ENCODE data around the gene PRRT1. TPM values are rescaled to one million over a fixed set of nuclear protein-coding genes. Genes with fewer than 3 reads are reported as not detected.
"Not testable (repeated sequence)": the region's sequence is repeated elsewhere in the genome, so short reads cannot be mapped to it uniquely, and the experiment has no call there.

PRRT1 gene
- polyA plus RNA-seq, 1 donor: 1.3 TPM

- no peak for DNase-seq (ENCODE audit: low read depth)
These were observed 24.9 kb downstream of the PRRT1 start for GRCh38 chr6:32126880-32127279.

- no peak for DNase-seq (ENCODE audit: low read depth)
These were observed 28.1 kb downstream of the PRRT1 start for GRCh38 chr6:32123681-32124080.

GRCh38 chr6:32120573-32121059 is 31.1 kb downstream of the PRRT1 start:
- DNase-seq (ENCODE audit: low read depth): no peak

GRCh38 chr6:32118782-32119628 is 32.7 kb downstream of the PRRT1 start:
- DNase-seq (ENCODE audit: low read depth): no peak

- no peak for DNase-seq (ENCODE audit: low read depth)
These were observed 34.3 kb downstream of the PRRT1 start for GRCh38 chr6:32117461-32117860.

GRCh38 chr6:32116674-32117073 is 35.1 kb downstream of the PRRT1 start:
- DNase-seq (ENCODE audit: low read depth): no peak

- no peak for DNase-seq (ENCODE audit: low read depth)
These were observed 36.1 kb downstream of the PRRT1 start for GRCh38 chr6:32115623-32116022.

- DNase-seq (ENCODE audit: low read depth): no peak
These were observed 36.9 kb downstream of the PRRT1 start for GRCh38 chr6:32114796-32115195.

GRCh38 chr6:32113386-32114352 is 38.1 kb downstream of the PRRT1 start:
- DNase-seq (ENCODE audit: low read depth): peak; percentile 95

- DNase-seq (ENCODE audit: low read depth): peak; percentile 87
These were observed 39.2 kb downstream of the PRRT1 start for GRCh38 chr6:32112431-32112980.

- DNase-seq (ENCODE audit: low read depth): no peak
These were observed 40.2 kb downstream of the PRRT1 start for GRCh38 chr6:32111424-32112066.

GRCh38 chr6:32110632-32111031 is 41.1 kb downstream of the PRRT1 start:
- no peak for DNase-seq (ENCODE audit: low read depth)

- DNase-seq (ENCODE audit: low read depth): no peak
These were observed 42.0 kb downstream of the PRRT1 start for GRCh38 chr6:32109765-32110160.

- DNase-seq (ENCODE audit: low read depth): no peak
These were observed 42.5 kb downstream of the PRRT1 start, which contains the start of gene TNXB for GRCh38 chr6:32109114-32109764. Gene TNXB, minus strand, starts transcription at chr6:32109338. Its CDS starts 11,140 bp downstream, at chr6:32098198.

GRCh38 chr6:32108727-32109113 is 43.0 kb downstream of the PRRT1 start:
- DNase-seq (ENCODE audit: low read depth): no peak

- DNase-seq (ENCODE audit: low read depth): no peak
These were observed 43.6 kb downstream of the PRRT1 start for GRCh38 chr6:32108094-32108627.

- DNase-seq (ENCODE audit: low read depth): no peak
These were observed 44.3 kb downstream of the PRRT1 start for GRCh38 chr6:32107406-32107805.

- DNase-seq (ENCODE audit: low read depth): no peak
These were observed 46.3 kb downstream of the PRRT1 start for GRCh38 chr6:32105433-32105832.

GRCh38 chr6:32102255-32102654 is 49.5 kb downstream of the PRRT1 start:
- DNase-seq (ENCODE audit: low read depth): no peak

GRCh38 chr6:32100251-32100650 is 51.5 kb downstream of the PRRT1 start:
- not testable (repeated sequence) for DNase-seq (ENCODE audit: low read depth)
